Fibroblast of pulmonary artery (primary cell): ENCODE results near the gene MTARC1.
A peak's percentile ranks its signal among the peaks of the same experiment; 100 is the strongest.

Experiments
- DNase-seq: peaks from one replicate; pipeline ENCODE4 v3.0.0-alpha.2; 2010; ENCODE audit warnings: low read depth
- H3K4me3 ChIP-seq: replicated peaks from 2 replicates; pipeline ENCODE4 v1.5.1; 2011; ENCODE audit warnings: low read depth, mild to moderate bottlenecking, control low read depth, low read length, moderate library complexity
- CTCF ChIP-seq: IDR thresholded peaks from 2 replicates; pipeline ENCODE4 v1.5.1; 2011; ENCODE audit warnings: mild to moderate bottlenecking, control low read depth, low read length, inconsistent platforms; ENCODE audit errors: missing control alignments

Gene MTARC1

GRCh38 chr1:220798338-220798737 lies 11.6 kb downstream of the MTARC1 start:
- H3K4me3 ChIP-seq, result no peak overlapping the region
- DNase-seq, result no peak
- TF ChIP-seq CTCF, result no peak

GRCh38 chr1:220800262-220800661 lies 13.5 kb downstream of the MTARC1 start:
- no peak overlapping the region for H3K4me3 ChIP-seq
- no peak for DNase-seq
- no peak for TF ChIP-seq CTCF

- peak; percentile 66 for DNase-seq
- peak; percentile 77 for TF ChIP-seq CTCF
Measured at GRCh38 chr1:220803401-220804201, 16.9 kb downstream of the MTARC1 start.

GRCh38 chr1:220804202-220804586 lies 17.5 kb downstream of the MTARC1 start:
- no peak for TF ChIP-seq CTCF
- DNase-seq, result no peak
- no peak overlapping the region for H3K4me3 ChIP-seq

More at GRCh38 chr1:220803401-220804201, 16.9 kb downstream of the MTARC1 start:
- no peak overlapping the region for H3K4me3 ChIP-seq

GRCh38 chr1:220806408-220806807 lies 19.7 kb downstream of the MTARC1 start:
- DNase-seq, result no peak
- no peak for TF ChIP-seq CTCF
- no peak overlapping the region for H3K4me3 ChIP-seq

GRCh38 chr1:220807726-220808125 lies 21.0 kb downstream of the MTARC1 start:
- no peak overlapping the region for H3K4me3 ChIP-seq
- no peak for TF ChIP-seq CTCF
- DNase-seq, result no peak
